ENCODE measurements around the gene NDUFB8.

Gene NDUFB8

GRCh38 chr10:100522107-100522801, 7.4 kb downstream of the NDUFB8 start:
- DNase-seq (ENCODE audit: low spot score) = peak; percentile 34
- H3K27ac ChIP-seq = no peak overlapping the region
- ChIA-PET CTCF (interaction anchor here (0.6 to 1.3 kb wide), 3 partner anchors 11 to 88 kb away, joined by 3 read pairs; no protein-coding TSS in a partner anchor), POLR2A (ENCODE audit: low non-redundant PET) (interaction anchor here (1.2 kb wide), 1 partner anchor 13 kb away, joined by 3 read pairs; the partner anchor contains the start of gene HIF1AN)
- TF ChIP-seq CTCF (conservative IDR thresholded peaks at IDR 0.05; ENCODE audit: low read depth) = no peak

GRCh38 chr10:100520811-100521210, 8.9 kb downstream of the NDUFB8 start:
- no peak for TF ChIP-seq CTCF (conservative IDR thresholded peaks at IDR 0.05; ENCODE audit: low read depth)
- peak; percentile 41 for DNase-seq (ENCODE audit: low spot score)
- H3K27ac ChIP-seq = peak overlapping the region; percentile 25; the same call in 1 of the 2 replicates
- POLR2A ChIA-PET (ENCODE audit: low non-redundant PET) = no interaction called here
- CTCF ChIA-PET = interaction anchor here (0.6 to 1.4 kb wide), 2 partner anchors 9 to 88 kb away, joined by 3 to 6 read pairs; no protein-coding TSS in a partner anchor

GRCh38 chr10:100519311-100520051, 10.2 kb downstream of the NDUFB8 start, which contains the start of gene SEC31B:
SEC31B (minus strand) TSS chr10:100519861; CDS start chr10:100516952, 2,909 bp downstream.
- DNase-seq (ENCODE audit: low spot score) = no peak
- POLR2A ChIA-PET (ENCODE audit: low non-redundant PET) = interaction anchor here (1.1 kb wide), 1 partner anchor 16 kb away, joined by 3 read pairs; the partner anchor contains the start of gene HIF1AN
- CTCF ChIA-PET = interaction anchor here (0.6 to 2.5 kb wide), 32 partner anchors 8 to 894 kb away, joined by 3 to 32 read pairs (median 4); partner anchors contain the start of genes HIF1AN and NDUFB8
- no peak within 1 kb of the TSS for H3K27ac ChIP-seq
- TF ChIP-seq CTCF (conservative IDR thresholded peaks at IDR 0.05; ENCODE audit: low read depth) = no peak

- peak; percentile 78 for TF ChIP-seq CTCF (conservative IDR thresholded peaks at IDR 0.05; ENCODE audit: low read depth)
- ChIA-PET POLR2A (ENCODE audit: low non-redundant PET) (no interaction called here), CTCF (interaction anchor here (0.5 to 2.5 kb wide), 37 partner anchors 9 to 1663 kb away, joined by 3 to 32 read pairs (median 4); partner anchors contain the start of genes HIF1AN and NDUFB8)
- peak; percentile 58 for DNase-seq (ENCODE audit: low spot score)
- no peak overlapping the region for H3K27ac ChIP-seq
These were observed 10.9 kb downstream of the NDUFB8 start for GRCh38 chr10:100518761-100519241.

GRCh38 chr10:100516847-100517246, 12.8 kb downstream of the NDUFB8 start:
- no peak for DNase-seq (ENCODE audit: low spot score)
- CTCF ChIA-PET = interaction anchor here (0.6 to 1.7 kb wide), 2 partner anchors 83 to 93 kb away, joined by 4 to 5 read pairs; no protein-coding TSS in a partner anchor
- no peak for TF ChIP-seq CTCF (conservative IDR thresholded peaks at IDR 0.05; ENCODE audit: low read depth)
- H3K27ac ChIP-seq = no peak overlapping the region
- POLR2A ChIA-PET (ENCODE audit: low non-redundant PET) = no interaction called here

GRCh38 chr10:100515612-100516011, 14.1 kb downstream of the NDUFB8 start:
- DNase-seq (ENCODE audit: low spot score) = no peak
- no peak overlapping the region for H3K27ac ChIP-seq
- no peak for TF ChIP-seq CTCF (conservative IDR thresholded peaks at IDR 0.05; ENCODE audit: low read depth)
- POLR2A ChIA-PET (ENCODE audit: low non-redundant PET) = no interaction called here
- CTCF ChIA-PET = interaction anchor here (0.9 to 1.7 kb wide), 2 partner anchors 81 to 177 kb away, joined by 4 read pairs; no protein-coding TSS in a partner anchor

Measured in RWPE1 (cell line).